HG02852 (cell line): Measurements from ENCODE around the gene TREX2.

Experiments
- ATAC-seq: cut with Tn5 transposase; IDR thresholded peaks from one replicate; pipeline ENCODE4 v1.9.1; 2021; ENCODE audit warnings: mild to moderate bottlenecking, moderate library complexity; ENCODE audit not compliant: unreplicated experiment

Gene TREX2

DNA sequence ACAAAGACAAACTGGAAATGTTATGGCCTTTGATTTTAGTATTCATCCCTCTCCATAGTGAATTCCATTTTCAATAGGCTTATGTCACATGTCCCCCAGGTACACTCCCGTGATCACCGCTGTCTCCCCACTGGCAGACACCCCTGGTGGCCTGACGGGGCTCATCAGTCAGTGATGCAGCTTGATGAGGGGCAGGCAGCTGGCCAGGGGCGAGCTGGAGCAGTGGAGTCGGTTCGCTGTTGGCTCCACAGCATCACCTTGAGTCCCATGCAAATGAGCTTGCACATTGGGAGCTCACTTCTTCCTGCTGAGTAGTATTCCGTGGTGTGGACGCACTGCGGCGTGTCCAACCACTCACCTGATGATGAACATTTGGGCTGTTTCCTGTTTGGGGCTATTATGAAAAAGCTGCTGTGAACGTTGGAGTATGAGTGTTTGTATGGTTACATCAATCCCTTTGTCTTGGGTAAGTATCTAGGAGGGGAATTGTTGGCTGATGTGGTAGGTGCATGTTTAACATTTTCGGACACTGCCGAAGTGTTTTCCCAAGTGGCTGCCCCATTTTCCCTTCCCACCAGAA lies 5.2 kb downstream of the TREX2 start:
- no peak for ATAC-seq

DNA sequence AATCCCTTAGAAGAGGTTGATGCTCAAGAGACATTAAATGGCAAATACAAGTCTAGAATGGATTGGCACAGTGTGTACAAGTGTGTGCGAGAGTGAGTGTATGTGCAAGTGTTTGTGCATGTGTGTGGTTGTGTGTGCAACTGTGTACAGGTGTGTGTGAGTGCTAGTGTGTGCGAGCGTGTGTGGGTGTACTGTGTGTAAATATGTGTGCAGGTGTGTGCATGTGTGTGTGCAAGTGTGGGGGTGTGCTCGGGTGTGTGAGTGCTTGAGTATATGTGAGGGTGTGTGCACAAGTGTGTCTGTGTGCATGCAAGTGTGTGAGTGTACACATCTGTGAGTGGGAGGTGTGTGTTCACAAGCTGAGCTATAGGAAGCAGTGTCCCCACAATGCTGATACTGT lies 5.9 kb downstream of the TREX2 start:
- no peak for ATAC-seq

DNA sequence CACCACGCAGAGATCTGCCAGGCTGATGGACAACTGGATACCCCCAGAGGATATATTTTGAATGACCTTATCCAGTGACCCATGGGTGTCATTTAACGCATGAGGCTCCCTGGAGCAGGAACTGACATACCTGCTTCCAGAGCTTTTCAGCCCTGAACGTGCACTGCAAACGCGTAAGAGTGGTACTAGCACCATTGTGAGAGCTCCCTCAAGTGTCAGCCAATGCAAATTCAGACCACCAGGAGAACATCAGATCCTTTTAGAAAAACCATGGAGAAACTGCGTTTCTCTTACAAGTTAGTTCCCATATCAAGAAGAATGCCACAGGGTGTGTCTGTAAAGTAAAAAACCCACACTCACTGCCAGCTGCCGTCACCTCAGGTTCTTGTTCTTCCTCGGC lies 7.3 kb downstream of the TREX2 start:
- ATAC-seq: no peak

DNA sequence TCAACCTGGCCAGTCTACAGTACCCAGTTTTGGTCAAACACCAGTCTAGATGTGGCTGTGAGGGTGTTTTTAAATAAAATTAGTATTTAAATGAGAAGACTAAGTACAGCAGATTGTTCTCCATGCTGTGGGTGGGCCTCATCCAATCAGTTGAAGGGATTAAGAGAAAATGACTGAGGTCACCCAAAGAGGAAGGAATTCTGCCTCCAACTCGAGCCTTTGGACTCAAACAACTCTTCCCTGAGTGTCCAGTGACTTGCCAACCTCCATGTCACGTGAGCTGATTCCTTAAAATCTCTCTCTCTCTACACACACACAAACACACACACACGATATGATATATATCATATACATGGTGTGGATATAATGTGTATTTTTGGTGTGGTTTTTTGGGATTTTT lies 10.0 kb downstream of the TREX2 start:
- no peak for ATAC-seq

DNA sequence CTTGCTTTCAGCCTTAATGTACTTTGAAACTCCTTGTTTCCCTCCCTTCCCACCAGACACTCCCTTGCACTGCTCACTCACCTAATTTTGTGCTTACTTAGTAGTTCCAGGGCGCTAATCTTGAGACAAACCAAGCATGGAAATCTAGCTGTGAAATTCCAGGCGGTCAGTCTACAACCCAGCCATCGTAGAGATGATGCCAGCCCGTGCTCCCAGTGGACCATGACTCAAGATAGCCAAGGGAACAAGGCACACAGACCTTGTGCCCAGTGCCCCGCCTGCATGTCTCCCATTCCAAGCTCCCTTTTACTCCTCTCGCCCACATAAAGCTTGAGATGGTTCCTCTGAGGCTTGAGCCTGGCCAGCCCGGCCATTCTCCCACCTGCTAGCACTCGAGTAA lies 11.1 kb downstream of the TREX2 start:
- ATAC-seq: no peak

DNA sequence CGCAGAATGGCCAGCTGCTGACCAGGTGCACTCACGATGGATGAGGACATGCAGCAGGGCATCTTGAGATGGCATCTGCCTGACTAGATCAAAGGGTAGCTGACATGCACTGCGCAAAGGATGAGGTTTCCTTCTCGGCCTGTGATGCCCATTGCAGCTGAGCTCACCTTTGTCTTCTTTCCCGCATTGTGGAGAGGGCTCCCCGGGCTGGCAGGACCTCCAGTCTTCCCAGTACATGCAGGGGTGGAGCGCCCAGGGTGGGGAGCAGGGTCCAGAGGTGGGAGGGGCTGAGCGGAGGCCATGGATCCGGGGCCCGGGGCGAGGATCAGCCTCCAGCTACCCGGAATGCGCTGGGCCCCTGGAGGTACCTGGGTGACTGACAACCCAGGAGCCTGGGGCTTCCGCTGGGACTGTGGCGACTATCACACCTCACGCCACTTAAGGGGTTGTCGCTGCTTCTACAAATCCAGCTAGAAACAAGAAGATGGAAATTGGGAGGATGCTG lies 12.0 kb downstream of the TREX2 start:
- ATAC-seq: no peak

DNA sequence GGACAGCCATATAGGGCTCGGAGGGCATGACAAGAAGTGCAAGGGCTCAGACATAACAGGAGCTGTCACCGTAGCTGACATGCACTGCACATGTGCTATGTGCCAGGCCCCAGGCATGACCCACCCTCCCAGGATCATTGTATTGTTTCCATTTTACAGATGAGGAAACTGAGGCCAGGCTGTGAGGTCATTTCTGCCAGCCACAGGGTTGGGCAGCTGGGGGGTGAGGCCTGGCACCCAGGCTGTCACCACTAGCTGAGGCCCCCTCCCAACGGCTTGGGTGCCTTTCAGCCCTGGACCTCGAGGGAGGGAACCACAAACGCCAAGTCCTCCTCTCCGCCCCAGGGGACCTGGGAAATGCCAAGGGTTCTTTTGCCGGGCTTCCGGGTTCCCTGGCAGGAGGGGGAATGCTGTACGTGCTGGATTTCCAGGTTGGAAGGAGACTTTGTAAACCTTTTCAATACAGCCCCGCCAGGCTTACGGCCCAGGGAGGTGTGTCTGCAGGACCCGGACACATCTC lies 12.6 kb downstream of the TREX2 start:
- ATAC-seq: no peak

DNA sequence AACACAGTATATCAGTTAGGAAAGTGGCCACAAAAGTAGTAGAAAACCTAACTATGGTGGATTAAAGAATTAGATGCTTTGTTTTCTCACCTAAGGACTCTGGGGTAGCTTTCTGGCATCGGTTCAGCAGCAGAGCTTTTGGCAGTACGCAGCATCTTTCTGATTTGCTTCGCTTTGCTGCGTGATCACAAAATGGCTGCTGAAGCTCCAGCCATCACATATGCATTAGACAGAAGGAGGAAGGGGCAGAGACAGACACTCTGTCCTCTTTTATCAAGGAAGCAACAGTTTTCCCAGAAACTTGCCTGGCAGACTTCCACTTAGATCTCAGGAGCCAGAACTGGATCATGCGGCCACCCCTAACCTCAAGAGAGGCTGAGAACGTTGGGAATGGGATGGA lies 15.1 kb downstream of the TREX2 start:
- ATAC-seq: no peak

DNA sequence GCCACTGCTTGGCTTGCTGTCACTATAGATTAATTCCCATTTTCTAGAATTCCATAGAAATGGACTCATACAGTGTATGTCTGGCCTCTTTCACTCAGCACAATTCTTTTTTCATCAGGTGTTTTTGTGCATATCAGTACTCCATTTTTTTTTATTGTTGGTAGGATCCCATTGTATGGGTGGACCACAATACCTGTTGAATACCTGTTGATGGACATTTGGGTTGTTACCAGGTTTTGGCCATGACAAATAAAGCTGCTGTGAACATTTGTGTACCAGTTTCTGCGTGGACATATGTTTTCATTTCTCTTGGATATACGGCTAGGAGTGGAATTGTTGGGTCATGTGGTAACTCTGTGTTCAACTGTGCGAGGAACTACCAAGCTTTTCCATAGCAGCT lies 19.7 kb downstream of the TREX2 start:
- ATAC-seq: no peak

DNA sequence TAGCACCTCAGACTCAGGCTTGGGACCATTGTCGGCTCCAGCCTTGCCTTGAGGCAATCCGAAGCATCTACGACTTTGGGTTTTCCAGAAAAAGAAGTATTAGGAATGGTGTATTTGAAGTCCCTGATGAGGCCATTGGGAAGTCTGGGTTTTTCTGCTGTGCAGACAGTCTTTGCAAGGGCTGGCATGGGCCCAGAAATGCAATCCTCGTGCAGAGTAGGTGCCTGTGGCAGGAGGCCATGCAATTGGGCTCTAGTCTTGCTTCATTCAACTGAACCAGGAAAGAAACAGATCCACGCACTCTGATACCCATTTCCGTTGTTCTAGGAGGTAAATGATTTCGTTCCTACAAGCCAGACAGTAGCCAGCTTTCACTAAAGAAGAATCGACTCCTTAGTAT lies 22.2 kb downstream of the TREX2 start:
- ATAC-seq: no peak

DNA sequence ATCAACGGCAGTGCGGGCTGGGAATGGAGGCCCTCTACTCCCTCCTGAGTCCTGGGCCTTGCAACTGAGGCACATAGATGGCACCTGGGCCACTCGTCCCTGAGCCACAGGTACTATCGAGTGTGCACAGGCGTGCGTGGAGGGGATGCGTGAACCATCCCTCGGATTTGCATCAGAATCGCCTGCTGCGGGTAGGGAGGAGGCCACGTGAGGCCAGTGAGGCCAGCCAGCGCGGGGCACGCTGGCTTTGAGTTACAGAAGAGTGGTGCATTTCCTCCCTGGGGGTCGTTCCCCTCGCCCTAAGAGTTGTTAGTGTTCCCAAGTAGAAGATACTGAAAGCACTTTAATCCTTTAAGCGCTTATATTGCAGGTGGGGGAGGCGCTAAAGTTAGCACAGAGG lies 24.0 kb downstream of the TREX2 start:
- ATAC-seq: no peak

DNA sequence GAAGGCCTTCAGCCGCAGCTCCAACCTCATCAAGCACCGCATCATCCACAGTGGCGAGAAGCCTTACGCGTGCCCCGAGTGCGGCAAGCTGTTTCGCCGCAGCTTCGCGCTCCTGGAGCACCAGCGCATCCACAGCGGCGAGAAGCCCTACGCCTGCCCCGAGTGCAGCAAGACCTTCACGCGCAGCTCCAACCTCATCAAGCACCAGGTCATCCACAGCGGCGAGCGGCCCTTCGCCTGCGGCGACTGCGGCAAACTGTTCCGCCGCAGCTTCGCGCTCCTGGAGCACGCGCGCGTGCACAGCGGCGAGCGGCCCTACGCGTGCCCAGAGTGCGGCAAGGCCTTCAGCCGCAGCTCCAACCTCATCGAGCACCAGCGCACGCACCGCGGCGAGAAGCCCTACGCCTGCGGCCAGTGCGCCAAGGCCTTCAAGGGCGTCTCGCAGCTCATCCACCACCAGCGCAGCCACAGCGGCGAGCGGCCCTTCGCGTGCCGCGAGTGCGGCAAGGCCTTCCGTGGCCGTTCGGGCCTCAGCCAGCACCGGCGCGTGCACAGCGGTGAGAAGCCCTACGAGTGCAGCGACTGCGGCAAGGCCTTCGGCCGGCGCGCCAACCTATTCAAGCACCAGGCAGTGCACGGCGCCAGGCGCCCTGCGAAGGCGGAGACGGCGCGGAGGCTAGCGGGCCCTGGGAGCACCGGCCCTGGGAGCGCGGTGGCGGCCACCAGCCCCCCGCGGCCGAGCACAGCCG lies 24.8 kb downstream of the TREX2 start:
- ATAC-seq: no peak

DNA sequence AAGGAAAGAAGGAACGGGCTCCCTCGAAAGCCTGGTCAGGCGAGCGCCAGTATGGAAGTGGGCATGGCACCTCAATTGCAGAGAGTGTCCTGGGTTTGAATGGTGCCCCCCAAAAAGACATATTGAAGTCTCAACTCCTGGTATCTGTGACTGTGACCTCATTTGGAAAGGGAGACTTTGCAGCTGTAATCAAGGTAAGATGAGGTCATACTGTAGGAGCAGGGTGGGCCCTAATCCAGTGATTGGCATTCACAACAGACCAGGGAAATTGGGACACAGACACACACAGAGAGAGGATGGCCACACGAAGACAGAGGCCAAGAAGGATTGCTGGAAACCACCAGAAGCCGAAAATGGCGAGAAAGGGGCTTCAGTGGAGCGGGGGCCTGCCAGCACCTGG lies 28.2 kb downstream of the TREX2 start:
- no peak for ATAC-seq

DNA sequence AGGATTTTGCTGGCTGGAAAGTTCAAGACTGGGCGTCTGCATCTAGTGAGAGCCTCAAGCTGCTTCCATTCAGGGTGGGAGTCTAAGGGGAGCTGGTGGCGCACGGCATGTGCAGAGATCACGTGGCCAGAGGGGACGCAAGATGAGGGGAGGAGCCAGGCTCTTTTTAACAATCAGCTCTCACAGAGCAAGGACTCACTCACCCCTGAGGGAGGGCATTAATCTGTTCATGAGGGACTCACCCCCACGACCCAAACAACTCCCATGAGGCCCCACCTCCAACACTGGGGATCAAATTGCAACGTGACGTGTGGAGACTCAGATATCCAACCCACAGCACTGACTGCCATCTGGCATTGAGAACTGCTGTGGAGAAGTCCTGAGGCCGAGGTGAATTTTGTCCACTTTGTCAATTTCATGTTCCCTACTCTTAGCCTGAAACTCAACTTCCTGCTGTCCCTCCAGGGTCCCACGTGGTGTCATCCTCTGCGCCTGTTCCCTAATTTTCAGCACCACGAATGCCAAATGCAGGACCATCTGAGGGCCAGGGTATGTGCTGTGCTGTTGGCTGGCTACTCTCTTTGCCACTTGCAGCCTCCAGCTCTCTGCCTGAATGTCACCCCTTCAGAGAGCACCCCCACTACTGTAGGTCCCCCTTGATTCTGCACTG lies 28.9 kb downstream of the TREX2 start:
- ATAC-seq: no peak

DNA sequence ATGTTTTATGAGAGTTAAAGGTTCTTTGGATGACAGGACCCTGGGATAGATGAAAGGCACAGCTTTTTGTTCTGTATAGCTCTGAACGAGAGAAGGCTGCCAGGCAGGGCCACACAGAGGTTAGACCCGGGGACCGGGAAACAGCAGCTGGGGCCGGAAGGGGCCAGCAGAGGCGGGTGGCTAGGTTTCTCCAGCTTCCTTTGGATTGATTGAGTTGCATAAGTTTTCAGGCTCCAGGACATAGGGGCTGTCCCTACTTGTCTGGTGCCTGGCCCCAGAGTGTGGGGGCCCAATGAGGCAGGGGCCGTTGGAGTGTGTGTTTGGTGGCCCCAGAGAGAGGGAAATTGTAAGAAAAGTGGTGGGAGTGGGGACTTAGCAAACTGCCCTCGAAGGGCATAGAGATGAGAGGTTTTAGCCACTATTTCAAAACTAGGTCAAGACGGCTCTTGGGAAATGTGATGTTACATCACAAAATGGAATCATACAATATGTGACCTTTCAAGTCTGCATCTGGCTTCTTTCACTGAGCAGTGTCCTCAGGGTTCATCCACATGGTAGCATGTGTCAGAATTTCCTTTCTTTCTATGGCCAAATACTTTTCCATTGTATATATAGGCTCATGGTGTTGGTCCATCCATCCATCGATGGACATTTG lies 30.9 kb downstream of the TREX2 start:
- ATAC-seq: no peak

DNA sequence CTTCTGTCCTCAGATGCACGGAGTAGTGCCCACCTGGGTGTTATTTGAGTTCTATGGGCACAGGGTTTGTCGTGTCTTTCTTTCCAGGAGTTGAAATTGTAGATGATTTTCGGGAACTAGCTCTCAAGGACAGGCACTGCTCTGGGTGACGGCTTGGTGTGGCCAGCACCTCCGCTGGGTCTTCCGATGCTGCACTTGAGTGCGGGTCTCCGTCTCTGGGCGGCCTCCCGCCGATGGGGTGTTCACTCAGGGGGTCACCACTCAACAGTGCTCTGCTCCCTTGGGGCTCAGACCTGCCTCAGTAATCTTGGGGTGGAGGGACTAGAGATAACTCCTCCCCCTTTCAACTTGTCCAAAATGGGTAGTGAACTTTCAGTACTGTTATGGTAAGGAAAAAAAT lies 32.1 kb downstream of the TREX2 start:
- ATAC-seq: no peak

DNA sequence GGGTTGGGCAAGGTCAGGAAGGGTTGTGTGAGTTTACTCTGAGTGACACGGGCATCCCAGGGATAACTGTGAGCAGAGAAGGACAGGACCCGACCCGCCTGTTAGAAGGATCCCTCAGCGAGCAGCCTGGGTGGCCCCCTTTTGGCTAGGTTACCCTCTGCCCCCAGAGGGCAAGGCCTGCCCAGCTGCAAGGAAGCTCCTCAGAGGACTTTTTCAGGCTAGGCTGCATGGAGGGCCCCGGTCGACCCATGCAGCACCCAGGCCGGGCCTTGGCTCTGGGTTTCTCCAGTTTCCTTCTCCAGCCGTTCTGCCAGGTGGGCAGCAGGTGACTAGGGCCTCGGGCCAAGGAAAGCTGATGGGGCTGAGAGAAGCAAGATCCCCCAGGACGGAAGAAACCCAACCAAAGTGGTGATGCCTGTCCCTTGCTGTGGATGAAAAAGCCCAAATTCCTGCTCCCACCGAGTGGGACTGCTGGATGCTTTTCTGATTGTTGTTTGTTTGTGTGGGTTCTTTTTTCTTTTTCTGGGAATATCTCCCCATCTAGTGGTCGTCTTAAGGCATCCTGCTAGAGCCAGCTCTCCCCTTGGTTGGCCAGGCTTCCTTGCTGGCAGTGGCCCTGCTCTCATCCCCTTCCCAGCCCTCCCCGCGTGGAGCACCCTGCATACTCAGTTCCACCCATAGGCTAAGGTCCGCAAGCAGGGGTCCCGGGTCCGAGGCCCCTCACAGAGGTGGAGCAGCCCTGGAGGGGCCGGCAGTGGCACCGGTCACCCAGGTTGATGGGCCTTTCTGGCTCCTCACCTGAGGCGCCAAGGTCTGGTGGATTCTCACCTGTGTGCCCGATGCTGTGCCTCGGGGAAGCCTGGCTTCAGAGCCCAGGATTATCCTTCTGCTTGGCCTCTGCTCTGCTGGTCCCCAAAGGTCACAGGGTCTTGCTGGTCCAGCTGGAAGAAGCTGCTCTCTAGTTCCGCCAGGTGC lies 32.8 kb downstream of the TREX2 start:
- no peak for ATAC-seq

DNA sequence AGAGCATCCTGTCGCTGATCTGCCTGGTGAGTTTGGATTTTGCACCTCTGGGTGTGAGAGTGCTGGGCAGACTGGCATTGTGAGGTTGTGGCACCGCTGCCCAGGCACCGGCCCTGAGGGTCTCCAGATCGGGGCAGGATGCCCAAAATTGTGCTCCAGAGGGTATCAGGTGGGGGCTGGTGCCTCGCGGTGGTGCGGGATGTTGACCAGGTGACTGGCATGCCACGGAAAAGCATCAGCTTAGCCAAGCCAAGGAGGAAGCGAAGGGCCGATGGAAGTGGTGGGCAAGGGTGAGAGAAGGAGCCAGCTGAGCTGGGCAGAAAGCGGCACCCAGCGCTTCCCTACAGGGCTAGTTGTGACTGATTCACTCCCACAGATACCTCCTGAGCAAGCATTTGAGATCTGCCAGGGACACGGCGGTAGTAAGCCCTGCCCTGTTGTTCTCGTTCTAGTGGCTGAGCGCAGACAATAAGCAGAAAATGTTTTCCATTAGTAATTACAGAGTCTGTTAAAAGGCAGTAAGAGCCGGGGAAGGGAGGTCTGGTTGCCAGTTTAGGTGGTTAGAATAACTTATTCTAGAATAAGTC lies 33.8 kb downstream of the TREX2 start:
- ATAC-seq: no peak

DNA sequence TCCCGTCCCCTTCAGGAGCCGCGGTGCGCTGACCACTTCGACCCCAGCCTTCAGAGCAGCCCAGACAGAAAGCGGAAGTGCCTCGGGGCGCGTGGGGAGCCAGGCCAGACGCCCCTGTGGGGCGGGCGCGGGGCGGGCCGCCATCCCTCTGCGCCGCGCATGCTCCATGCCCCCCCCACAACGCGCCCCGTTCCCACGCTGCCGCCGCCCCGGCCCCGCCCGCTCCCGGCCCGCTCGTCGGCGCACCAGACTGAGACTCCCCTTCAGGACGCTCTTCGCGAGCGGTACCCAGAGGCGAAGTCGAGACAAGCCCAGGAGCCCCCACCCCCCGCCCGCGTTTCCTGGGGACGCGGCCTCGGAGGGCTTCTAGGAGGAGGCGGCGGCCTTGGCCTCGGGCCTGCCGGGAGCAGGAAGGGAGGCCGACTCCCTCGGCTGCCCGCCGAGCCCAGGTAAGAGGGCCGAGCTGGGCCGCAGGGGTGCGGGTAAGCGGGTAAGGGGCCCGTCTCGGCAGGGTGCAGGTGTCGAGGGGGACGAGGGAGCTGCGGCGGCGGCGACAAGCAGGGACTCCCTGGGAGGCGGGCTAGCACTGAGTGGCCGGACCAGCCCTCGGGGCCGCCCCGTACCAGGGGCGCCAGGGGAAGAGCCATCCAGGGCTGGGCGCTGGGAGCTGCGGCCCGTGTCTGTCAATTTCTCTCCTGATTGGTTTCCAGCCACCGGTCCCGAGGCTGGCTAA lies 34.4 kb downstream of the TREX2 start, which contains the start of gene ZFP92:
Gene ZFP92, plus strand, starts transcription at position 218 of the 733 bp plus-strand sequence. CDS start 6,851 bp downstream, outside the sequence.
- ATAC-seq: peak; percentile 65
